K562 (cell line): ENCODE measurements around the gene GOSR1. TPM values are rescaled to one million over a fixed set of nuclear protein-coding genes. Genes with fewer than 3 reads are reported as not detected.
"Not testable (repeated sequence)": the region's sequence is repeated elsewhere in the genome, so short reads cannot be mapped to it uniquely, and the experiment has no call there.

Experiments used
- ATAC-seq: fragments of 200-7000 bp; cut with Tn5 transposase; 3 replicates; pipeline ENCODE4 v1.9.1; 2020; ENCODE audit warnings: moderate library complexity
- BruUV-seq: library from RNA; stranded (reverse); fragments of 400-500 nt; replicated peaks from 2 replicates; lab custom pipeline; 2021; lab: Mats Ljungman, UMichigan
- CTCF ChIA-PET: fragments of 300-600 bp; formaldehyde crosslinking; extraction: SDS; loops from one replicate; lab custom pipeline; 2021; ENCODE audit warnings: low intra/inter-chr PET ratio; lab: Yijun Ruan, JAX
- POLR2A ChIA-PET: fragments of 300-600, 350-650 bp; sonication (Branson Sonifier 250); formaldehyde crosslinking; extraction: SDS; loops from one replicate; lab custom pipeline; 2021; ENCODE audit warnings: antibody characterized with exemption, inconsistent platforms; lab: Yijun Ruan, JAX
- DNase-seq, 4 experiments: peaks; one replicate each; pipeline versions ENCODE4 v3.0.0 to v3.0.0-alpha.2; 2011 to 2018; ENCODE audit warnings: low spot score in 3 of 4, mixed read lengths in 3 of 4; ENCODE audit errors: extremely low read depth in 1 of 4
- FAIRE-seq: peaks from 2 replicates; lab custom pipeline; 2011; peaks lifted over from hg19 to GRCh38; lab: Jason Lieb, UNC
- H2AFZ ChIP-seq: 2 replicates; pipeline ENCODE4 v1.6.0; 2011; ENCODE audit warnings: low read depth, low read length, control low read depth, inconsistent platforms
- H3K27ac ChIP-seq: fragments of 200-600 bp; 3 replicates; pipeline ENCODE4 v1.8.0; 2011; ENCODE audit warnings: low read depth, mild to moderate bottlenecking, control low read depth, inconsistent platforms, low read length, moderate library complexity, mixed read lengths; ENCODE audit errors: extremely low read depth
- H3K27me3 ChIP-seq, 2 experiments: fragments of 300-600 bp in 1 of 2; 2 replicates in 1 of 2; 3 replicates in 1 of 2; pipeline versions ENCODE4 v1.6.0 to v1.8.0; 2011; ENCODE audit warnings: inconsistent platforms in 2 of 2, low read length in 2 of 2, mild to moderate bottlenecking in 1 of 2, mixed read lengths in 1 of 2, moderate library complexity in 1 of 2; ENCODE audit not compliant: control insufficient read depth in 2 of 2, insufficient read depth in 2 of 2
- H3K36me3 ChIP-seq: fragments of 300-600 bp; 3 replicates; pipeline ENCODE4 v1.8.0; 2011; ENCODE audit warnings: mild to moderate bottlenecking, low read length, inconsistent platforms; ENCODE audit not compliant: control insufficient read depth, insufficient read depth
- H3K4me1 ChIP-seq, 2 experiments: fragments of 200-600 bp in 1 of 2; replicated peaks in 1 of 2; 2 replicates in 1 of 2; 3 replicates in 1 of 2; pipeline versions ENCODE4 v1.5.1 to v1.8.0; 2011; ENCODE audit warnings: inconsistent platforms in 2 of 2, low read length in 2 of 2, mild to moderate bottlenecking in 1 of 2, mixed read lengths in 1 of 2, moderate library complexity in 1 of 2; ENCODE audit not compliant: control insufficient read depth in 2 of 2, insufficient read depth in 2 of 2
- H3K4me2 ChIP-seq: 2 replicates; pipeline ENCODE4 v1.6.1; 2011; ENCODE audit warnings: low read length, control low read depth, inconsistent platforms, mixed read lengths; ENCODE audit not compliant: insufficient read depth
- H3K4me3 ChIP-seq: fragments of 200-600 bp; sonication (generic), shearing (Covaris generic); 2 replicates; pipeline ENCODE4 v1.5.1; 2016; ENCODE audit warnings: control low read depth, inconsistent platforms
- H3K79me2 ChIP-seq: fragments of 200-600 bp; 3 replicates; pipeline ENCODE4 v1.8.0; 2011; ENCODE audit warnings: low read length, inconsistent platforms; ENCODE audit not compliant: control insufficient read depth, insufficient read depth
- H3K9ac ChIP-seq, 2 experiments: 2 replicates each; pipeline versions ENCODE4 v1.6.0 to v1.6.1; 2011; ENCODE audit warnings: low read depth in 2 of 2, low read length in 2 of 2, control low read depth in 1 of 2, inconsistent platforms in 1 of 2, mild to moderate bottlenecking in 1 of 2, mixed read lengths in 1 of 2; ENCODE audit not compliant: insufficient read depth in 1 of 2
- H3K9me1 ChIP-seq: one replicate; pipeline ENCODE4 v1.6.0; 2011; ENCODE audit warnings: inconsistent platforms, mild to moderate bottlenecking, low read length, moderate library complexity; ENCODE audit not compliant: control insufficient read depth, insufficient read depth
- H3K9me3 ChIP-seq: replicated peaks from 2 replicates; pipeline ENCODE4 v1.5.1; 2011; ENCODE audit warnings: low read depth, low read length, inconsistent platforms; ENCODE audit not compliant: control insufficient read depth, insufficient read depth
- H4K20me1 ChIP-seq: replicated peaks from 2 replicates; pipeline ENCODE4 v1.6.1; 2011; ENCODE audit warnings: low read length, inconsistent platforms, mixed read lengths; ENCODE audit not compliant: control insufficient read depth, insufficient read depth
- ZNF146 ChIP-seq: IDR thresholded peaks from one replicate; pipeline ENCODE4 v1.6.1; 2018; ENCODE audit warnings: missing compliant biosample characterization; ENCODE audit not compliant: unreplicated experiment
- WGBS: fragments of 100-300 bp; shearing (Covaris generic); methylation state at CpG from one replicate; pipeline ENCODE4 v1.1.6; 2016; ENCODE audit warnings: low coverage, mixed read lengths; ENCODE audit not compliant: insufficient coverage; ENCODE audit errors: missing lambda C conversion rate; 5-methylcytosine and 5-hydroxymethylcytosine counted together
- in situ Hi-C: fragments of 300-500 bp; cut with MboI; formaldehyde crosslinking; loops from 4 replicates; pipeline ENCODE4 v1.15.0; 2018; ENCODE audit warnings: inconsistent platforms, mixed read lengths
- intact Hi-C: fragments of 100-400 bp; cut with micrococcal nuclease; formaldehyde crosslinking; loops from 2 replicates; pipeline ENCODE4 v1.14.2; 2022
- polyA plus RNA-seq, 8 experiments: library from polyadenylated mRNA; depleted of rRNA in 4 of 8; stranded (reverse) in 5 of 8; unstranded in 3 of 8; fragments of >200 nt; fragmentation: Nextera tagmentation in 2 of 8; fragmentation: Illumina TruSeq in 1 of 8; extraction: Ambion mirVana in 2 of 8; extraction: Trizol in 1 of 8; gene quantifications; 2 replicates each; pipeline versions ENCODE4 v1.2.1 to v1.2.3, GENCODE V29; 2011 to 2014; ENCODE audit warnings: inconsistent platforms in 1 of 8, missing spikeins in 1 of 8
- total RNA-seq, 7 experiments: library from RNA; depleted of rRNA in 6 of 7; stranded (reverse); fragments of >200 nt in 6 of 7; fragmentation: Illumina TruSeq in 2 of 7; extraction: Trizol in 2 of 7; gene quantifications; 2 replicates each; pipeline versions ENCODE4 v1.2.1 to v1.2.3, GENCODE V29; 2011 to 2021; ENCODE audit warnings: low replicate concordance in 1 of 7

Gene GOSR1
- total and polyA plus RNA-seq, 9 of the 15 experiments (the other 6 are each of a cell fraction or from before 2014, with no cell fraction given) = 17.6 to 95.5 (median 33.3) TPM

DNA sequence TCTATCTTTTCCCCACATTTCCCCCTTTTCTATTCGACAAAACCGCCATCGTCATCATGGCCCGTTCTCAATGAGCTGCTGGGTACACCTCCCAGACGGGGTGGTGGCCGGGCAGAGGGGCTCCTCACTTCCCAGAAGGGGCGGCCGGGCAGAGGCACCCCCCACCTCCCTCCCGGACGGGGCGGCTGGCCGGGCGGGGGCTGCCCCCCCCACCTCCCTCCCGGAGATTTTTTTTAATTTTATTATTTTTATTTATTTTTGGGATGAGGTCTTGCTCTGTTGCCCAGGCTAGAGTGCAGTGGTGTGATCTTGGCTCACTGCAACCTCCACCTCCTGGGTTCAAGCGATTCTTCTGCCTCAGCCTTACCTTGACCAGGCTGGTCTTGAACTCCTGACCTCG is 59.6 kb downstream of the GOSR1 start:
- H3K27ac ChIP-seq, H3K79me2 ChIP-seq, H3K4me1 ChIP-seq, H3K9me1 ChIP-seq, H3K9ac ChIP-seq, DNase-seq, H2AFZ ChIP-seq, ATAC-seq, H4K20me1 ChIP-seq, in situ Hi-C loops, intact Hi-C loops, FAIRE-seq, H3K4me2 ChIP-seq, CTCF ChIA-PET, H3K9me3 ChIP-seq, POLR2A ChIA-PET, BruUV-seq, H3K36me3 ChIP-seq, H3K4me3 ChIP-seq: not testable (repeated sequence)
- peaks cover 8 to 14% of the 10 kb centered on the region in 2 experiments for H3K27me3 ChIP-seq
- WGBS = 3% methylated on average over 2 of the region's 16 CpGs

DNA sequence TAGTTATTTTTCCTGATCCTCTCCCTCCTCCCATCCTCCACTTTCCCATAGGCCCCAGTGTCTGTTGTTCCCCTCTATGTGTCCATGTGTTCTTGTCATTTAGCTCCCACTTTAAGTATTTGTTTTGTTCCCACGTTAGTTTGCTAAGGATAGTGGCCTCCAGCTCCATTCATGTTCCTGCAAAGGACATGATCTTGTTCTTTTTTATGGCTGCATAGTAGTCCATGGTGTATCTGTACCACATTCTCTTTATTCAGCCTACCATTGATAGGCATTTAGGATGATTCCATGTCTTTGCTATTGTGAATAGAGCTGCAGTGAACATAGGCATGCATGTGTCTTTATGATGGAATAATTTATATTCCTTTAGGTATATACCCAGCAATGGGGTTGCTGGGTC is 60.5 kb downstream of the GOSR1 start:
- CTCF ChIA-PET, H3K36me3 ChIP-seq, H3K79me2 ChIP-seq, H4K20me1 ChIP-seq, in situ Hi-C loops, POLR2A ChIA-PET, H3K9me1 ChIP-seq, H3K4me3 ChIP-seq, H3K27ac ChIP-seq, H3K9me3 ChIP-seq, FAIRE-seq, ATAC-seq, H2AFZ ChIP-seq, H3K4me1 ChIP-seq, H3K9ac ChIP-seq, DNase-seq, BruUV-seq, H3K4me2 ChIP-seq, intact Hi-C loops: not testable (repeated sequence)
- TF ChIP-seq ZNF146 = peak; percentile 76
- WGBS = 0% methylated on average over 1 of the region's 1 CpG
- H3K27me3 ChIP-seq = peaks cover 8 to 16% of the 10 kb centered on the region in 2 experiments
